RWPE2 (cell line): Measurements from ENCODE around the gene GSN.

Experiments
- ATAC-seq: fragments of 200-7000 bp; cut with Tn5 transposase; 3 replicates; pipeline ENCODE4 v1.9.1; 2021; ENCODE audit warnings: low read depth
- DNase-seq: peaks from one replicate; pipeline ENCODE4 v3.0.0-alpha.2; 2020; ENCODE audit warnings: low spot score
- H3K27ac ChIP-seq: fragments of 450-650 bp; 2 replicates; pipeline ENCODE4 v1.5.1; 2017; ENCODE audit warnings: mild to moderate bottlenecking; ENCODE audit not compliant: poor library complexity, severe bottlenecking
- H3K27me3 ChIP-seq: fragments of 250-450 bp; sonication (Bioruptor Pico); 2 replicates; pipeline ENCODE4 v1.5.1; 2021; ENCODE audit warnings: mild to moderate bottlenecking, moderate library complexity; ENCODE audit not compliant: insufficient read depth, poor library complexity, severe bottlenecking
- H3K36me3 ChIP-seq: fragments of 250-450 bp; sonication (Bioruptor Pico); 2 replicates; pipeline ENCODE4 v1.5.1; 2020; ENCODE audit warnings: low read depth, mild to moderate bottlenecking, moderate library complexity
- H3K4me1 ChIP-seq: fragments of 250-450 bp; sonication (Bioruptor Pico); 2 replicates; pipeline ENCODE4 v1.5.1; 2021; ENCODE audit warnings: mild to moderate bottlenecking, moderate library complexity; ENCODE audit not compliant: insufficient read depth, poor library complexity, severe bottlenecking
- H3K4me3 ChIP-seq: fragments of 250-450 bp; sonication (Bioruptor Pico); 2 replicates; pipeline ENCODE4 v1.5.1; 2021; ENCODE audit warnings: mild to moderate bottlenecking, moderate library complexity; ENCODE audit not compliant: severe bottlenecking
- H3K9me3 ChIP-seq: fragments of 250-450 bp; sonication (Bioruptor Pico); 2 replicates; pipeline ENCODE4 v1.5.1; 2021; ENCODE audit warnings: mild to moderate bottlenecking, moderate library complexity; ENCODE audit not compliant: severe bottlenecking
- TF ChIP-seq, protein P1 (sequence below): fragments of 450-650 bp; IDR thresholded peaks from one replicate; pipeline ENCODE4 v1.5.1; 2017; ENCODE audit warnings: mild to moderate bottlenecking, moderate library complexity; ENCODE audit not compliant: poor library complexity, severe bottlenecking

Gene GSN

DNA sequence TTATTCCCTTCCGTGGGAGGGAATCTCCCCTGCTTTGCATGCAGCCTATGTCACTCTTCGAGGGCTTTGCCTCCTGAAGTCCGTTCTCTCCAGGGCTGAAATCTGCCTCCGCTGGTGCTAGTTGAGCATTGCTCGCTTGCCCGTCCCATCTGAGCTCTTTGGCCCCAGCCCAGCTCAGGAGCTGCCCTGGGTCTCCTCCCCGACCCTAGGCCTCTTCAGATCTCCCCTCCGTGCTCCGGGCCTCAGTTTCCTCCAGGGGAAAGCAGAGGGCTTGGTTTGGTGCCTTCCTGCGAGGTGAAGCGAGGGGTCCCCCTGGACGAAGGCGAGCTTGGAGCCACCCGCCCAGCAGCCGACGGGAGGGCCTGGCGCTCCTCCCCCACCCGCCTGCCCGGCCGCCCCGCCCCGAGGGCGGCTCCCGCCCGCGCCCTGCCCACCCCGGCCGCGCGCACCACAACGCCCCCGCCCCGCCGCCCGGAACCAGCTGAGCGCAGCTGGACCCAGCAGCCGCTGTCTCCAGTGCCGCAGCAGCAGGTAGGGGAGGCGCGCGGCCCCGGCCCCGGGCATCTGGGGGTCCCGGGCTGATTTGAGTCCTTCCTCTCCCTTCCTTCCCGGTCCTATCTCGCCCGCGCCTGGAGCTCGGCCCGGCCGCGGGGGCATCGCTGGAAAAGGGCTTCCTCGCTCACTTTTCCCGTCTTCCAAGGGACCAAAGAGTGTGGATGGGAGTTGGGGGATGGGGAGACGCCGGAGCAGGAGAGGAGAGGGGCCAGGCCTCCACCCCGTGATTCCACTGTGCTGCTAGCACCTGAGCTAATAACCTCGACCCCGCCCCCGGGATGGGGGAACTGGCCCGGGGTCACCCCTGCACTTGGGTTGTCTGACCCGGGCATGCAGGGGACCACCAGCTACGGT, at the start of gene GSN:
GSN (plus strand) TSS at position 474 of the 909 bp plus-strand sequence. CDS start 33,810 bp downstream, outside the sequence.
- DNase-seq (no peak), ATAC-seq (peak; percentile 75)
- peak within 1 kb of the TSS; percentile 66 for H3K27ac ChIP-seq
- no peaks in the 10 kb centered on the region for H3K27me3 ChIP-seq
- H3K36me3 ChIP-seq, result no peaks in the 10 kb centered on the region
- peaks cover 13% of the 10 kb centered on the region for H3K4me1 ChIP-seq
- peak within 1 kb of the TSS; percentile 56 for H3K4me3 ChIP-seq
- H3K9me3 ChIP-seq, result no peaks in the 10 kb centered on the region
- TF ChIP-seq, protein P1, sequence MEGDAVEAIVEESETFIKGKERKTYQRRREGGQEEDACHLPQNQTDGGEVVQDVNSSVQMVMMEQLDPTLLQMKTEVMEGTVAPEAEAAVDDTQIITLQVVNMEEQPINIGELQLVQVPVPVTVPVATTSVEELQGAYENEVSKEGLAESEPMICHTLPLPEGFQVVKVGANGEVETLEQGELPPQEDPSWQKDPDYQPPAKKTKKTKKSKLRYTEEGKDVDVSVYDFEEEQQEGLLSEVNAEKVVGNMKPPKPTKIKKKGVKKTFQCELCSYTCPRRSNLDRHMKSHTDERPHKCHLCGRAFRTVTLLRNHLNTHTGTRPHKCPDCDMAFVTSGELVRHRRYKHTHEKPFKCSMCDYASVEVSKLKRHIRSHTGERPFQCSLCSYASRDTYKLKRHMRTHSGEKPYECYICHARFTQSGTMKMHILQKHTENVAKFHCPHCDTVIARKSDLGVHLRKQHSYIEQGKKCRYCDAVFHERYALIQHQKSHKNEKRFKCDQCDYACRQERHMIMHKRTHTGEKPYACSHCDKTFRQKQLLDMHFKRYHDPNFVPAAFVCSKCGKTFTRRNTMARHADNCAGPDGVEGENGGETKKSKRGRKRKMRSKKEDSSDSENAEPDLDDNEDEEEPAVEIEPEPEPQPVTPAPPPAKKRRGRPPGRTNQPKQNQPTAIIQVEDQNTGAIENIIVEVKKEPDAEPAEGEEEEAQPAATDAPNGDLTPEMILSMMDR, result no peak

DNA sequence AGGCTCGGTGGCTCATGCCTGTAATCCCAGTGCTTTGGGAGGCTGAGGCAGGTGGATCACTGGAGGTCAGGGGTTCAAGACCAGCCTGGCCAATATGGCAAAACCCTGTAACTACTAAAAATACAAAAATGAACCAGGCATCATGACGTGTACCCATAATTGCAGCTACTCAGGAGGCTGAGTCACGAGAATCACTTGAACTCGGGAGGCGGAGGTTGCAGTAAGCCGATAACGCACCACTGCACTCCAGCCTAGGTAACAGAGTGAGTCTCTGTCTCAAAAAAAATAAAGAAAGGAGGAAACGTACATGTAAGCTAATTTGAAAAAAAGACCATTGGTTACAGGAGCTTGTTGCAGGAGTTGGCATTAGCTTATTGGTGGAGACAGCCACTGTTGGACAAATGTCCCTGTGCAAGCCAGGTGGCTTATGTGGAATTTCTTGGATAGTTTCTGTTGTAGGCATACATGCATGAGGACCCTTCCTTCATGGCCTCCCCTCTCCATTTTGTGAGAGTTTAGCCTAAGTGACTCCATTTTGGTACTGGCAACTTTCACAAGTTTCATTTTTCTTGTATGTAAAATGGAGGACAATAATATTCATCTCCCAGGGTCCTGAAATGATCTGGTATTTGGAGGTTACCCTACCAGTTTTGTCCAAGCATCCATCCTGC, 49.5 kb upstream of the GSN start:
- peaks cover 6% of the 10 kb centered on the region for H3K4me1 ChIP-seq
- no peak overlapping the region for H3K27ac ChIP-seq
- H3K36me3 ChIP-seq, result no peaks in the 10 kb centered on the region
- ATAC-seq (no peak), DNase-seq (no peak)
- H3K27me3 ChIP-seq, result no peaks in the 10 kb centered on the region
- no peak overlapping the region for H3K4me3 ChIP-seq
- TF ChIP-seq, protein P1, result no peak
- no peaks in the 10 kb centered on the region for H3K9me3 ChIP-seq

DNA sequence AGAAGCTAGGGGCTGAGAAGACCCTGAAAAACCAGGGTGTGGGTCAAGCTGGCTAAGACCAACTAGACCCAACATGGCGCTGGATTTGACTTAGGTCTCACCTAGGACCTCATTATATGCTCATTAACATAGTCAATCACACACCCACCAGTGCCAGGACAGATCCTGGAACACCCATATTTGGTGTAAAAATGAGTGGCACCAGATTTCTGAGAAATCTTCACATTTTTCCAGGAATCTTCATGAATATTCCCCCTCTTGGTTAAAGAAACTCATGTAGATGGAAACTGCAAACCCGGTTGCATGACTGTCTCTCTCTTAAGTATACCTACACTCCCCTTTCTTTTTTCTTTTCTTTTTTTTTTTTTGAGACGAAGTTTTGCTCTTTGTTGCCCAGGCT, 48.4 kb upstream of the GSN start:
- Histone ChIP-seq H3K4me3 (no peak overlapping the region), H3K27me3 (no peaks in the 10 kb centered on the region), H3K27ac (no peak overlapping the region), H3K4me1 (peaks cover 6% of the 10 kb centered on the region), H3K36me3 (no peaks in the 10 kb centered on the region), H3K9me3 (no peaks in the 10 kb centered on the region)
- TF ChIP-seq, protein P1, result no peak
- no peak for DNase-seq
- no peak for ATAC-seq

DNA sequence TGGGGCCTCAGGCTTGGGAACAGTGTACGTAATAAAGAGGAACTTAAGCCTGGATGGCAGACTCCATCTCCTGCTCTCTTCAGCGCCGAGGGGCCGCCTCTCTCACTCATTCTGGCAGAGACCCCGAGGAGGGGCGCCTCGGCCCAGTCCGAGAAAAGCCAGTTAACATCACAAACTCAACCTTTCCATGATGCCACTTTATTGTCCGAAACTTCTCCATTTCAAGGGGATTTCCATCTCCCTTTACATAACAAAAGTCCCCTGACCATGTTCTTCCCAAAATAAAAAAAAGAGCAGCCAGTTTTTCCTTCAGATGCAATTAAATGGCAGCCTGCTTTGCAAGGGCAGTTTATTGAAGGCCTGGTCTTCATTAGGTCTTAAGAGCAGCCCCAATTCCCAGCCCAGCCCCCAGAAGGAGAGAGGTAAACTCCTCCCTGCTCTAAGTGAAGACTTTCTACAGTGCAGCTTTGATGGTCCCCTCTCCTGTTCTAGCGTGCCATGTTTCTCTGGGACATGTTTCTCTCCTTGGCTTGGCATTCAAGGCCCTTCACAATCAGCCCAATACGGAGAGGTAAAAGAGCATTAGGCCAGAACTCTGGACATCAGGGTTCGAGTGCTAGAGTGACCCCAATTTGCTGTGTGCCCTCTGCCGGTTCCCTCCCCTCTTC, 46.8 kb upstream of the GSN start:
- peaks cover 8% of the 10 kb centered on the region for H3K4me1 ChIP-seq
- no peak overlapping the region for H3K4me3 ChIP-seq
- TF ChIP-seq, protein P1, result no peak
- ATAC-seq, result no peak
- H3K36me3 ChIP-seq, result no peaks in the 10 kb centered on the region
- H3K27ac ChIP-seq, result no peak overlapping the region
- no peaks in the 10 kb centered on the region for H3K27me3 ChIP-seq
- DNase-seq, result no peak
- H3K9me3 ChIP-seq, result no peaks in the 10 kb centered on the region
